ENCODE results near the gene MDGA2. TPM values are rescaled to one million over a fixed set of nuclear protein-coding genes. Genes with fewer than 3 reads are reported as not detected.

MDGA2 gene
- total and polyA plus RNA-seq, 2 of the 8 experiments (the other 6 are each of a cell fraction or from before 2014, with no cell fraction given), result 0.11 to 0.69 TPM

DNA sequence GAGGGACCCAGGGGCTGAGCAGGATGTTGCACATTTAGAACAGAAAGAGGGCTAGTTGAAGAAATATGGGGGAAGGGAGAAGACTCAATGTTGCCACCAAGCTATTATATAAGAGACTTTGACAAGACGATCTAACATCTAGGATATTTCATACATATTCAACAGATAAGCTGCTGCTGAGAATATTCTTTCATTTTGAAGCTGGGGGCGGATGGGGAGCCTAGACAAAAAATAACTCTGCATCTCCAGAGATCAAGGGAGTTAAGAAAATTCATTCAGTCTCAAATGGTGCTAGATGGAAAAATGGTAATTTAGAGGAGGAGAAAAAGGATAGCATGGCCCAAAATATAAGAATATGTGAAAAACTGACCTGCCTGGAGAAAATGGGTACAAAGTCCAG lies 415.6 kb downstream of the MDGA2 start (continued):
- TF ChIP-seq HDAC2 (IDR thresholded peaks at IDR 0.05; ENCODE audit: borderline replicate concordance in 1 of 2, low read depth in 2 of 2, low read length in 2 of 2) (no peak), SP4 (IDR thresholded peaks at IDR 0.05; ENCODE audit: low read length) (no peak), CTBP2 (IDR thresholded peaks at IDR 0.05; ENCODE audit: borderline replicate concordance, insufficient read depth, insufficient read length, low read length) (no peak), GABPA (IDR thresholded peaks at IDR 0.05; ENCODE audit: borderline replicate concordance, insufficient read depth, low read length) (no peak), CREB1 (IDR thresholded peaks at IDR 0.05) (no peak), NANOG (IDR thresholded peaks at IDR 0.05; ENCODE audit: insufficient read depth, low read depth, low read length, poor library complexity, severe bottlenecking) (no peak), FOSL1 (IDR thresholded peaks at IDR 0.05; ENCODE audit: insufficient read depth, low read depth, low read length) (no peak)

Measured in H1 (cell line).